Vagina (tissue), 2 donors: ENCODE data around the gene NKX6-2. TPM values are rescaled to one million over a fixed set of nuclear protein-coding genes. Genes with fewer than 3 reads are reported as not detected.
"Not testable (repeated sequence)": the region's sequence is repeated elsewhere in the genome, so short reads cannot be mapped to it uniquely, and the experiment has no call there.

Experiments
- DNase-seq, 2 donors: peaks; one replicate each; pipeline ENCODE4 v3.0.0-alpha.2; 2017; ENCODE audit errors: extremely low spot score in 2 of 2
- H3K27ac ChIP-seq: fragments of 200-600 bp; sonication (generic); one replicate; pipeline ENCODE4 v1.5.1; 2019
- H3K27me3 ChIP-seq: fragments of 200-600 bp; sonication (generic); one replicate; pipeline ENCODE4 v1.5.1; 2019
- H3K36me3 ChIP-seq, 2 donors: fragments of 200-600 bp; sonication (generic); one replicate each; pipeline ENCODE4 v1.5.1; 2017 to 2019
- H3K4me1 ChIP-seq: fragments of 200-600 bp; sonication (generic); one replicate; pipeline ENCODE4 v1.5.1; 2019
- H3K4me3 ChIP-seq, 2 donors: fragments of 200-600 bp; sonication (generic); 1 replicate in 1 of 2; 2 replicates in 1 of 2; pipeline ENCODE4 v1.5.1; 2016 to 2019
- H3K9me3 ChIP-seq: fragments of 200-600 bp; sonication (generic); one replicate; pipeline ENCODE4 v1.5.1; 2019
- CTCF ChIP-seq, 3 experiments: fragments of 450-650 bp in 2 of 3; fragments of 200-600 bp in 1 of 3; sonication (generic) in 1 of 3; IDR thresholded peaks; one replicate each; pipeline ENCODE4 v1.5.1; 2017 to 2019; ENCODE audit warnings: antibody characterized with exemption in 3 of 3, mild to moderate bottlenecking in 2 of 3, moderate library complexity in 2 of 3
- POLR2A ChIP-seq, 2 donors: fragments of 450-650 bp; IDR thresholded peaks; one replicate each; pipeline ENCODE4 v1.6.1; 2017; ENCODE audit warnings: antibody characterized with exemption in 2 of 2, mild to moderate bottlenecking in 2 of 2, moderate library complexity in 2 of 2
- POLR2AphosphoS5 ChIP-seq, 2 donors: sonication (generic); formaldehyde crosslinking; IDR thresholded peaks; one replicate each; pipeline ENCODE4 v1.9.0; 2017; ENCODE audit warnings: antibody characterized with exemption in 2 of 2, mild to moderate bottlenecking in 2 of 2, low read depth in 1 of 2; ENCODE audit not compliant: insufficient read depth in 1 of 2
- intact Hi-C: fragments of 100-400 bp; cut with DNase I; formaldehyde crosslinking; loops from one replicate; pipeline ENCODE4 v1.15.1; 2023
- total RNA-seq: library from RNA; depleted of rRNA; stranded (reverse); fragments of >200 nt; gene quantifications from one replicate; pipeline ENCODE4 v1.2.3, GENCODE V29; 2016

Gene NKX6-2
- total RNA-seq, 1 donor from 2014 or later: 0.49 TPM

GRCh38 chr10:132796846-132797245, 10.9 kb upstream of the NKX6-2 start:
- no peak for DNase-seq
- Histone ChIP-seq H3K27me3 (no peaks in the 10 kb centered on the region), H3K9me3 (no peaks in the 10 kb centered on the region), H3K36me3 (no peaks in the 10 kb centered on the region), H3K4me1 (no peaks in the 10 kb centered on the region), H3K27ac (no peak overlapping the region), H3K4me3 (no peak overlapping the region)
- TF ChIP-seq POLR2A (IDR thresholded peaks at IDR 0.05): no peak
- TF ChIP-seq POLR2AphosphoS5 (IDR thresholded peaks at IDR 0.05; ENCODE audit: insufficient read depth in 1 of 2, low read depth in 1 of 2): no peak
- TF ChIP-seq CTCF (IDR thresholded peaks at IDR 0.05): no peak
- intact Hi-C loops: no loop called here

- no peak overlapping the region for H3K4me3 ChIP-seq
- H3K27ac ChIP-seq: no peak overlapping the region
- no peaks in the 10 kb centered on the region for H3K9me3 ChIP-seq
- intact Hi-C loops: no loop called here
- no peaks in the 10 kb centered on the region for H3K4me1 ChIP-seq
- H3K36me3 ChIP-seq: no peaks in the 10 kb centered on the region
- TF ChIP-seq POLR2AphosphoS5 (IDR thresholded peaks at IDR 0.05; ENCODE audit: insufficient read depth in 1 of 2, low read depth in 1 of 2) (no peak), POLR2A (IDR thresholded peaks at IDR 0.05) (no peak), CTCF (IDR thresholded peaks at IDR 0.05) (no peak)
- no peaks in the 10 kb centered on the region for H3K27me3 ChIP-seq
- no peak for DNase-seq
These were observed 8.2 kb upstream of the NKX6-2 start for GRCh38 chr10:132793871-132794849.

- TF ChIP-seq CTCF (IDR thresholded peaks at IDR 0.05) (no peak), POLR2A (IDR thresholded peaks at IDR 0.05) (no peak), POLR2AphosphoS5 (IDR thresholded peaks at IDR 0.05; ENCODE audit: insufficient read depth in 1 of 2, low read depth in 1 of 2) (no peak)
- Histone ChIP-seq H3K9me3 (no peaks in the 10 kb centered on the region), H3K4me3 (no peak overlapping the region), H3K27me3 (no peaks in the 10 kb centered on the region), H3K36me3 (no peaks in the 10 kb centered on the region), H3K4me1 (peaks cover 1% of the 10 kb centered on the region), H3K27ac (no peak overlapping the region)
- no peak for DNase-seq
- intact Hi-C loops: no loop called here
These were observed 7.3 kb upstream of the NKX6-2 start for GRCh38 chr10:132793213-132793612.

GRCh38 chr10:132792796-132793195, 6.8 kb upstream of the NKX6-2 start:
- Histone ChIP-seq H3K27me3 (no peaks in the 10 kb centered on the region), H3K27ac (no peak overlapping the region)
- no peak for TF ChIP-seq CTCF (IDR thresholded peaks at IDR 0.05)
- TF ChIP-seq POLR2AphosphoS5 (IDR thresholded peaks at IDR 0.05; ENCODE audit: insufficient read depth in 1 of 2, low read depth in 1 of 2): no peak
- TF ChIP-seq POLR2A (IDR thresholded peaks at IDR 0.05): no peak

GRCh38 chr10:132792099-132792498, 6.2 kb upstream of the NKX6-2 start:
- H3K27ac ChIP-seq, intact Hi-C loops: not testable (repeated sequence)

More at GRCh38 chr10:132792796-132793195, 6.8 kb upstream of the NKX6-2 start:
- no peak for DNase-seq
- intact Hi-C loops: no loop called here
- Histone ChIP-seq H3K9me3 (no peaks in the 10 kb centered on the region), H3K4me3 (no peak overlapping the region), H3K36me3 (no peaks in the 10 kb centered on the region), H3K4me1 (peaks cover 5% of the 10 kb centered on the region)

More at GRCh38 chr10:132792099-132792498, 6.2 kb upstream of the NKX6-2 start:
- DNase-seq, H3K9me3 ChIP-seq, H3K36me3 ChIP-seq, H3K4me3 ChIP-seq, H3K27me3 ChIP-seq: not testable (repeated sequence)
- peaks cover 12% of the 10 kb centered on the region for H3K4me1 ChIP-seq
